CD1c-positive myeloid dendritic cell (primary cell): Measurements from ENCODE around the gene FASTKD1.

Source experiments
- DNase-seq: peaks from one replicate; pipeline ENCODE4 v3.0.0-alpha.2; 2016; ENCODE audit errors: extremely low spot score

The FASTKD1 gene

DNA sequence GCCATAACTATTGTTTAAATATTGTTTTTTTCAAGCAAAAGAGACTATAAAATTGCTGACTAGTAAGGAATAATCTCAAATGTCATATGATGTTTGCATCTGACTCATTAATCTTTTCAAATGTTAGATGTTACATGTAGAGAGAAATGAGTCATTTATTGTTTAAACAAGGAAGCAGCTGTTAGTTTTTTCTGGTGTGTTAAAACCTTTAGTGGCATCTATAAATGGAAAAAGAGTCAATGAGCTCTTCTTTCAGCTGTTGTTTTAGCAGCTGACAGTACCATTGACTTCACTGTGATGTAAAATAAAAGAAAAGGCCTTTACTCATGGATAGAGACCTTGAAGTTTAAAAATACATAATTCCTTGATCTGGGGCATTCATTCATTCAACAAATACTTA lies 66.0 kb downstream of the FASTKD1 start:
- DNase-seq = no peak

DNA sequence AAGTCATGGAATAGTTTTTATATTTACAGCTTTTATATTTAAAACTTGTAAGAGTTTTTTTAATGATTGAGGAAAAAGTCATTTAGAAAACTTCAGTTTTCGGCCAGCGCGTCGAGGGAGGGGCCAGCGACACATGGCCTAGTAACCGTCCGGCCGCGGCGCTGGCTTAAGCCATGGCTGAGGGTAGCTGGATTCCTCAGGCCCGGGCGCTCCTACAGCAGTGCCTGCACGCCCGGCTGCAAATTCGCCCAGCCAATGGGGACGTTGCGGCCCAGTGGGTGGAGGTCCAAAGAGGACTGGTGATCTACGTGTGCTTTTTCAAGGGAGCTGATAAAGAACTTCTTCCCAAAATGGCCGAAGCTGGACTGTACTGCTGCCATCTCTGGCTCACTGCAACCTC lies 69.0 kb downstream of the FASTKD1 start:
- DNase-seq = no peak

DNA sequence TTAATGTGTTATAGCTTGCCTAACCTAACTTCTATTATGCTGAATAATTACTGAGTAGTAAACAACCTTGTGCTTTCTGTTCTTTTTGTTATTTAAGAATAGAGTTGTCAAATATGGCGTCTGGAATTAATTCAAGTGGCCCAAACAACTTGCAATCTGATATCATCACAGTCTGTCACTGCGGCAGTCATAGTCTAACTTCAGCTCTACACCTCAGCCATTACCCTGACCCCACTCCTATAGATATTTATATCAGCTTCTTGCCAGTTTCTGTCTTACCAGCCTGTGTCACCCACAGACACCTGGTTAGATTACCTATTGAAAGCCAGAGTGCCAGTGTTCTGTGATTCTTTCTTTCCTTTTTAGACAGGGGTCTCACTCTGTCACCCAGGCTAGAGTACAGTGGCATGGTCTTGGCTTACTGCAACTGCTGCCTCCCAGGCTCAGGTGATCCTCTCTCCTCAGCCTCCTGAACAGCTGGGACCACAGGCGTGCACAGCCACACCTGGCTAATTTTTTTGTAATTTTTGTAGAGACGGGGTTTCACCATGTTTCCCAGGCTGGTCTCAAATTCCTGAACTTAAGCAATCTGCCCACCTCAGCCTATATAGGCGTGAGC lies 78.2 kb downstream of the FASTKD1 start:
- DNase-seq = no peak

DNA sequence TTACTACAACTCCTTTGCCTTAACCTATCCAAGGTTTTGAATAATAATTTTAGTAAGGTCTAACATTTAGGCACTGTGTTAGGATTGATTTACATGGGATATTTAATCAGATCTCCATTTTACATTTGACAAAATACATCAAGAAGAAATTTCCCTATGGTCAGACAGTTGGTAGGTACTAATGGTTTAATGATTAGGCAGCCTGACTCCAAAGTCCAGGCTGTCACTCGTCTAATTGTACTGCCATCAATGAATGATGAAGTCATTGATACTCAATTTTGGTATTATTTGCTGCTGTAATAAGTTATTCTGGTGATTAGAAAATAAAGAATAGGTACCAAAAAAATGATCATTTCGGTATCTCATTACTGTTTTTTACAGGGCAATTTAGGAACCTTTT lies 80.3 kb downstream of the FASTKD1 start:
- no peak for DNase-seq

DNA sequence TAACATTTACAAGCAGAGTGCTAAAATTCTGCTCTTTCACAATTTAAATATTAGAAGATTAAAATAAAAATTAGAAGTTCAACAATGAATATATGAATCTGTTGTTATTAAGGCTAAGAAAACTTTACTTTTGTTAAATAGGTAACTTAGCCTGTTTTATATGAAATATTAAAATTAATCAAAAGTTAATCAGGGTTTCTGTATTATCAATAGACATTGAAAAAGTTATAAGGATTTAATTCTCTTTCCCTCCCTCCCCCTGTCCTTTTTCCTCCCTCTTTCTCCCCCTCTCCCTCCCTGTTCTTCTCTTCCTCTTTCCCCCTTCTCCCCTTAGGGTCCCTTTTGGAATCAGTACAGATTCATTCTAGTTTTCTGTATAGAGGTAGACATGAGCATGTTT lies 82.3 kb downstream of the FASTKD1 start:
- DNase-seq = no peak

DNA sequence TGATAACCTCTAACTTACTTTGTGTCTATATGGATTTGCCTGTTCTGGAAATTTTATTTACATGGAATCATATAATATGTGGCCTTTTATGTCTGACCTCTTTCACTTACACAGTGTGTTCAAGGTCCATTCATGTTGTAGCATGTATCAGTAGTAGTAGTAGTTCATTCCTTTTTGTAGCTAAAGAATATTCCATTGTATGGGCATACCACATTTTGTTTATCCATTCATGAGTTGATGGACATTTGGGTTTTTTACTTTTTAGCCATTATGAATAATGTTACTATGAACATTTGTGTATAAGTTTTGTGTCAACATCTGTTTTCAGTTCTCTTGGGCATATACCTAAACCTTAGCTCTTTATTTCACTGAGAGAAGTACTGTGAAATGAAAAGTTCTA lies 82.8 kb downstream of the FASTKD1 start:
- DNase-seq = no peak

DNA sequence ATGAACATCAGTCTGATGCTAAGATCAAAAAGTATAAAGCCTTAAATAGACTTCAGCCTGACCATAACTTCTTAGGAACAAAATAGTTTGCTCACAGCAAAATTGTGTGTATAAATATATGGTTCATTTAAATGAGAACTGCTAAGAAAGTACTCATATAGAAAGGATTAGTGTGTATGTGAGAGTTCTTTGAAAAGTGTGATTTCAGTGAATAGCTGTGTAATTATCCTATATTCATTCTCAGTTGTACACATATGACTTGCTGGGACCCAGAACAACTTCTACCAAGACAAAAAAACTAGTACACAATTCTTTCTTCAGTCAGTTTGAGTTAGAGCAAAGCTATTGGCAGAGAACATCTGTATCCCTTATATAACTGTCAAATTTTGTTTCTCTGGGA lies 87.2 kb downstream of the FASTKD1 start:
- DNase-seq = no peak

DNA sequence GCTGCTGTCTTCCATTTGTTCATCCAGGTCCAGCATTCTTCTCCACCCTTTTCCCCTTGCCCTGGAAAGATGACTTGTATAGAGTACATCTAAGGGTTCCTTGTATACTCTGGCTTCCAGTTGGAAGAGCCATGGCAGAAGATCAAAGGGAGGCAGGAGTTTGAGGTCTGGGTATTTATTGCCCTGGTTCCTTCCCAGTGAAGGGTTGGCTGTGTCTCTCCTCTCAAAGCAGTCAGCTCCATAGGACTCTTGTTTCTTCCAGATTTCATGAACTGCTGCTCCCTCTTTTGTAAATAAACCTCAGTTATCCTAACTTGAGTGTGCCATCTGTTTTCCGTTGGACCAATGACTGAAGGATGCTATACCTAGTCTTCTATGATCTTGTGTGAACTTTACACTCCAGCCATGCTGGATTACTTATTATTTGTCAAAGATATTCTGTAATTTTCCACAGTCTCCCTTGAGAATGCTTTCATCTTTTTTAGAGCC lies 88.0 kb downstream of the FASTKD1 start:
- no peak for DNase-seq

DNA sequence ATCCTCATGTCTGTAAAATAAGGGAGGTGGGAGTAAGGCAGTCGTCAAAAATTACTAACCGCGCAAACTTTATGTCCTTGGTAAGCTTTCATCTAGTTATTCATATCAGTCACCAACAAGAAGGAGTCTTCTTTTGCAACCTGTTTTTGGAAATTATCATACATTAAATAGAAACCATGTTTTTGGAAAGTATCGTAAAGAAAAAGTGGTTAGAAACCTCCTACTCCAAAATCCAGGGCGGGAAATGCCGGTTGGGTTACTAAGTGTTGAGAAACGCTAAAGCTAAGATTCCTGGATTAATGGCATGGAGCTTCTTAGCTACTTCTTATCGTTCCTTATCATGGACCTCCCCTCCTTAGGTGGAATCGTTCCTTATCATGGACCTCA lies 93.6 kb downstream of the FASTKD1 start:
- DNase-seq = no peak
